Measurements from ENCODE around the gene ANO2. TPM values are rescaled to one million over a fixed set of nuclear protein-coding genes. Genes with fewer than 3 reads are reported as not detected.

The ANO2 gene
- total RNA-seq, 1 experiment from 2014 or later, result not detected

- no peak for DNase-seq (ENCODE audit: low spot score)
Measured at GRCh38 chr12:5584412-5585175, 360.5 kb downstream of the ANO2 start.

- no peak for DNase-seq (ENCODE audit: low spot score)
Measured at GRCh38 chr12:5582541-5582940, 362.5 kb downstream of the ANO2 start.

GRCh38 chr12:5582018-5582417 is 363.0 kb downstream of the ANO2 start:
- DNase-seq (ENCODE audit: low spot score), result no peak

GRCh38 chr12:5581616-5582015 is 363.4 kb downstream of the ANO2 start:
- no peak for DNase-seq (ENCODE audit: low spot score)

- DNase-seq (ENCODE audit: low spot score), result no peak
Measured at GRCh38 chr12:5581019-5581418, 364.0 kb downstream of the ANO2 start.

GRCh38 chr12:5578775-5579174 is 366.3 kb downstream of the ANO2 start:
- DNase-seq (ENCODE audit: low spot score), result no peak

GRCh38 chr12:5577741-5578140 is 367.3 kb downstream of the ANO2 start:
- DNase-seq (ENCODE audit: low spot score), result no peak

- DNase-seq (ENCODE audit: low spot score), result no peak
Measured at GRCh38 chr12:5577211-5577612, 367.8 kb downstream of the ANO2 start.

GRCh38 chr12:5575987-5576386 is 369.1 kb downstream of the ANO2 start:
- DNase-seq (ENCODE audit: low spot score), result no peak

GRCh38 chr12:5575232-5575631 is 369.8 kb downstream of the ANO2 start:
- no peak for DNase-seq (ENCODE audit: low spot score)

GRCh38 chr12:5573390-5573789 is 371.7 kb downstream of the ANO2 start:
- DNase-seq (ENCODE audit: low spot score), result no peak

GRCh38 chr12:5571115-5571514 is 373.9 kb downstream of the ANO2 start:
- DNase-seq (ENCODE audit: low spot score), result no peak

- DNase-seq (ENCODE audit: low spot score), result no peak
Measured at GRCh38 chr12:5570416-5570815, 374.6 kb downstream of the ANO2 start.

GRCh38 chr12:5568325-5568981 is 376.6 kb downstream of the ANO2 start:
- DNase-seq (ENCODE audit: low spot score), result no peak

- no peak for DNase-seq (ENCODE audit: low spot score)
Measured at GRCh38 chr12:5567016-5567725, 377.9 kb downstream of the ANO2 start.

GRCh38 chr12:5565933-5566599 is 379.0 kb downstream of the ANO2 start:
- no peak for DNase-seq (ENCODE audit: low spot score)

GRCh38 chr12:5562581-5562980 is 382.5 kb downstream of the ANO2 start:
- DNase-seq (ENCODE audit: low spot score), result no peak

- DNase-seq (ENCODE audit: low spot score), result no peak
Measured at GRCh38 chr12:5561846-5562245, 383.2 kb downstream of the ANO2 start.

GRCh38 chr12:5561057-5561456 is 384.0 kb downstream of the ANO2 start:
- no peak for DNase-seq (ENCODE audit: low spot score)

- no peak for DNase-seq (ENCODE audit: low spot score)
Measured at GRCh38 chr12:5560265-5560664, 384.8 kb downstream of the ANO2 start.

GRCh38 chr12:5557906-5558305 is 387.2 kb downstream of the ANO2 start:
- DNase-seq (ENCODE audit: low spot score), result no peak

All from HT-29 (cell line).